Endodermal cell (in vitro differentiated cells): ENCODE data around the gene HMGB1. TPM values are rescaled to one million over a fixed set of nuclear protein-coding genes. Genes with fewer than 3 reads are reported as not detected.

Experiments
- DNase-seq: peaks from one replicate; pipeline ENCODE4 v3.0.0-alpha.2; 2017
- H3K27ac ChIP-seq: 2 replicates; pipeline ENCODE4 v1.5.1; 2013; ENCODE audit warnings: mild to moderate bottlenecking, low read depth, low read length, moderate library complexity
- H3K27me3 ChIP-seq: 2 replicates; pipeline ENCODE4 v1.6.1; 2013; ENCODE audit warnings: mild to moderate bottlenecking, low read length, moderate library complexity; ENCODE audit not compliant: insufficient read depth, control insufficient read depth, poor library complexity, severe bottlenecking
- H3K36me3 ChIP-seq: 2 replicates; pipeline ENCODE4 v1.7.0; 2013; ENCODE audit warnings: mild to moderate bottlenecking, low read length, moderate library complexity; ENCODE audit not compliant: control insufficient read depth, insufficient read depth
- H3K4me1 ChIP-seq: one replicate; pipeline ENCODE4 v1.7.0; 2013; ENCODE audit warnings: low read length; ENCODE audit not compliant: control insufficient read depth, insufficient read depth
- H3K4me3 ChIP-seq: 2 replicates; pipeline ENCODE4 v1.5.1; 2013; ENCODE audit warnings: mild to moderate bottlenecking, low read length, moderate library complexity
- H3K9ac ChIP-seq: 2 replicates; pipeline ENCODE4 v1.6.1; 2013; ENCODE audit warnings: mild to moderate bottlenecking, low read length, moderate library complexity; ENCODE audit not compliant: poor library complexity, severe bottlenecking; ENCODE audit errors: extremely low read depth
- H3K9me3 ChIP-seq: 2 replicates; pipeline ENCODE4 v1.6.1; 2013; ENCODE audit warnings: mild to moderate bottlenecking, low read length, moderate library complexity; ENCODE audit not compliant: control insufficient read depth
- H3K27ac Mint-ChIP-seq: 2 replicates; pipeline ENCODE4 v1.8.0; 2020; ENCODE audit warnings: mixed read lengths
- H3K27me3 Mint-ChIP-seq: 2 replicates; pipeline ENCODE4 v1.8.0; 2021; ENCODE audit warnings: mild to moderate bottlenecking, mixed read lengths; ENCODE audit not compliant: insufficient read depth
- H3K36me3 Mint-ChIP-seq: 2 replicates; pipeline ENCODE4 v1.8.0; 2020; ENCODE audit warnings: low read depth, mixed read lengths
- H3K4me1 Mint-ChIP-seq: 2 replicates; pipeline ENCODE4 v1.8.0; 2020; ENCODE audit warnings: mixed read lengths
- H3K4me3 Mint-ChIP-seq: 2 replicates; pipeline ENCODE4 v1.8.0; 2020; ENCODE audit warnings: mild to moderate bottlenecking, moderate library complexity, mixed read lengths
- H3K9me3 Mint-ChIP-seq: 2 replicates; pipeline ENCODE4 v1.8.0; 2020; ENCODE audit warnings: mild to moderate bottlenecking, mixed read lengths
- WGBS, 2 experiments: methylation state at CpG; one replicate each; pipeline versions ENCODE4 v1.1.5 to v1.1.7; 2013; ENCODE audit warnings: missing lambda C conversion rate in 2 of 2, mixed read lengths in 1 of 2; ENCODE audit not compliant: insufficient coverage in 1 of 2, insufficient read length in 1 of 2; 5-methylcytosine and 5-hydroxymethylcytosine counted together
- total RNA-seq, 2 donors: library from RNA; stranded (reverse); fragmentation: NEBNext Ultra II Directional in 1 of 2; extraction: Animal tissue kit (Norgen Biotek cat#: 25700) in 1 of 2; gene quantifications; 2 replicates in 1 of 2; 3 replicates in 1 of 2; pipeline ENCODE4 v1.2.1, GENCODE V29; 2021
- TF ChIP-seq, protein P1 (sequence below): fragments of 200-600 bp; sonication (generic); conservative IDR thresholded peaks from 2 replicates; pipeline ENCODE4 v1.5.0; 2021; ENCODE audit warnings: antibody characterized with exemption, mild to moderate bottlenecking

HMGB1 gene
- total RNA-seq, 2 donors from 2014 or later, result 545 to 557 TPM

GRCh38 chr13:30509254-30510050, 43.7 kb upstream of the HMGB1 start:
- Histone ChIP-seq H3K27ac (no peak overlapping the region), H3K4me1 (no peaks in the 10 kb centered on the region), H3K36me3 (no peaks in the 10 kb centered on the region), H3K27me3 (no peaks in the 10 kb centered on the region), H3K4me3 (no peak overlapping the region), H3K9me3 (no peaks in the 10 kb centered on the region), H3K9ac (no peak overlapping the region)
- H3K4me3 Mint-ChIP-seq, result no peak overlapping the region
- TF ChIP-seq, protein P1, sequence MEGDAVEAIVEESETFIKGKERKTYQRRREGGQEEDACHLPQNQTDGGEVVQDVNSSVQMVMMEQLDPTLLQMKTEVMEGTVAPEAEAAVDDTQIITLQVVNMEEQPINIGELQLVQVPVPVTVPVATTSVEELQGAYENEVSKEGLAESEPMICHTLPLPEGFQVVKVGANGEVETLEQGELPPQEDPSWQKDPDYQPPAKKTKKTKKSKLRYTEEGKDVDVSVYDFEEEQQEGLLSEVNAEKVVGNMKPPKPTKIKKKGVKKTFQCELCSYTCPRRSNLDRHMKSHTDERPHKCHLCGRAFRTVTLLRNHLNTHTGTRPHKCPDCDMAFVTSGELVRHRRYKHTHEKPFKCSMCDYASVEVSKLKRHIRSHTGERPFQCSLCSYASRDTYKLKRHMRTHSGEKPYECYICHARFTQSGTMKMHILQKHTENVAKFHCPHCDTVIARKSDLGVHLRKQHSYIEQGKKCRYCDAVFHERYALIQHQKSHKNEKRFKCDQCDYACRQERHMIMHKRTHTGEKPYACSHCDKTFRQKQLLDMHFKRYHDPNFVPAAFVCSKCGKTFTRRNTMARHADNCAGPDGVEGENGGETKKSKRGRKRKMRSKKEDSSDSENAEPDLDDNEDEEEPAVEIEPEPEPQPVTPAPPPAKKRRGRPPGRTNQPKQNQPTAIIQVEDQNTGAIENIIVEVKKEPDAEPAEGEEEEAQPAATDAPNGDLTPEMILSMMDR, result no peak
- no peak for DNase-seq
- H3K27ac Mint-ChIP-seq, result no peak overlapping the region
- no peaks in the 10 kb centered on the region for H3K36me3 Mint-ChIP-seq
- WGBS, 2 experiments, result 95 to 98% methylated on average over 6 to 9 of the region's 9 CpGs
- H3K4me1 Mint-ChIP-seq, result peaks cover 7% of the 10 kb centered on the region
- H3K9me3 Mint-ChIP-seq, result no peaks in the 10 kb centered on the region
- H3K27me3 Mint-ChIP-seq, result peaks cover 2% of the 10 kb centered on the region

DNA sequence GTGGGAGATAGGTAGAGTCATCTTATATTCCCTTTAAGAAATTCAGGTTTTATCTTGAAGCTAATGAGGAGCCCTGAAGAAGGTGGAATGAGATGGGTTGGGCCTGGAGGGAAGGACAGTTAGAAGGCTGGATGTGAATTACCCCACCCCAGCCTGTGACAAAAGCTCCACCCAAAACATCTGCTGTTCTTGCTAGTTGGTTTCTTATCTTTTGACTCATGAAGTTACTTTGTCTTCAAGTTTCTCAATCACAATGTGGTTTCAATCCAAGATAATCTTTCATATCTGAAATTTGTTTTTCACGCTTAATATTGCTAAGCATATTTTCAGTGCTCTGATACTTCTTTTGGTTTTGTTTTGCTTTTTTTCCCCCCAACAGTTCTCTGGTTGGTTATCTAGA, 38.3 kb upstream of the HMGB1 start:
- Mint-ChIP-seq H3K4me1 (peaks cover 7% of the 10 kb centered on the region), H3K27me3 (no peaks in the 10 kb centered on the region), H3K36me3 (no peaks in the 10 kb centered on the region), H3K27ac (no peak overlapping the region), H3K4me3 (no peak overlapping the region), H3K9me3 (no peaks in the 10 kb centered on the region)
- H3K4me1 ChIP-seq, result no peaks in the 10 kb centered on the region
- WGBS, 2 experiments, result 95 to 100% methylated on average over 1 of the region's 1 CpG
- no peaks in the 10 kb centered on the region for H3K9me3 ChIP-seq
- no peak overlapping the region for H3K4me3 ChIP-seq
- no peaks in the 10 kb centered on the region for H3K36me3 ChIP-seq
- TF ChIP-seq, protein P1, result no peak
- no peak overlapping the region for H3K9ac ChIP-seq
- no peak for DNase-seq
- no peaks in the 10 kb centered on the region for H3K27me3 ChIP-seq
- H3K27ac ChIP-seq, result no peak overlapping the region

- Mint-ChIP-seq H3K36me3 (no peaks in the 10 kb centered on the region), H3K4me1 (peaks cover 7% of the 10 kb centered on the region), H3K4me3 (no peak overlapping the region), H3K9me3 (no peaks in the 10 kb centered on the region), H3K27ac (no peak overlapping the region), H3K27me3 (peaks cover 2% of the 10 kb centered on the region)
- Histone ChIP-seq H3K9me3 (no peaks in the 10 kb centered on the region), H3K27me3 (no peaks in the 10 kb centered on the region), H3K27ac (no peak overlapping the region), H3K36me3 (no peaks in the 10 kb centered on the region), H3K9ac (no peak overlapping the region), H3K4me3 (no peak overlapping the region), H3K4me1 (no peaks in the 10 kb centered on the region)
- DNase-seq, result no peak
- TF ChIP-seq, protein P1, result no peak
- 85 to 100% methylated on average over 1 to 2 of the region's 2 CpGs for WGBS, 2 experiments
Measured at GRCh38 chr13:30502237-30502636, 36.5 kb upstream of the HMGB1 start.
